CD4-positive, alpha-beta T cell treated with Interleukin-2 at 100 ng/mL for 4 hours (primary cell): Measurements from ENCODE around the gene NUP58.

Experiments
- DNase-seq: peaks from one replicate; pipeline ENCODE4 v3.0.0-alpha.2; 2020; ENCODE audit warnings: low spot score

Gene NUP58, protein sequence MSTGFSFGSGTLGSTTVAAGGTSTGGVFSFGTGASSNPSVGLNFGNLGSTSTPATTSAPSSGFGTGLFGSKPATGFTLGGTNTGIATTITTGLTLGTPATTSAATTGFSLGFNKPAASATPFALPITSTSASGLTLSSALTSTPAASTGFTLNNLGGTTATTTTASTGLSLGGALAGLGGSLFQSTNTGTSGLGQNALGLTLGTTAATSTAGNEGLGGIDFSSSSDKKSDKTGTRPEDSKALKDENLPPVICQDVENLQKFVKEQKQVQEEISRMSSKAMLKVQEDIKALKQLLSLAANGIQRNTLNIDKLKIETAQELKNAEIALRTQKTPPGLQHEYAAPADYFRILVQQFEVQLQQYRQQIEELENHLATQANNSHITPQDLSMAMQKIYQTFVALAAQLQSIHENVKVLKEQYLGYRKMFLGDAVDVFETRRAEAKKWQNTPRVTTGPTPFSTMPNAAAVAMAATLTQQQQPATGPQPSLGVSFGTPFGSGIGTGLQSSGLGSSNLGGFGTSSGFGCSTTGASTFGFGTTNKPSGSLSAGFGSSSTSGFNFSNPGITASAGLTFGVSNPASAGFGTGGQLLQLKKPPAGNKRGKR

GRCh38 chr13:25301347-25302113 lies at the start of gene NUP58:
Gene NUP58, plus strand, starts transcription at chr13:25301625. Its CDS starts 149 bp downstream, at chr13:25301774.
- peak; percentile 93 for DNase-seq

- DNase-seq, result no peak
These were observed 49.2 kb upstream of the NUP58 start for GRCh38 chr13:25252225-25252624.

DNA sequence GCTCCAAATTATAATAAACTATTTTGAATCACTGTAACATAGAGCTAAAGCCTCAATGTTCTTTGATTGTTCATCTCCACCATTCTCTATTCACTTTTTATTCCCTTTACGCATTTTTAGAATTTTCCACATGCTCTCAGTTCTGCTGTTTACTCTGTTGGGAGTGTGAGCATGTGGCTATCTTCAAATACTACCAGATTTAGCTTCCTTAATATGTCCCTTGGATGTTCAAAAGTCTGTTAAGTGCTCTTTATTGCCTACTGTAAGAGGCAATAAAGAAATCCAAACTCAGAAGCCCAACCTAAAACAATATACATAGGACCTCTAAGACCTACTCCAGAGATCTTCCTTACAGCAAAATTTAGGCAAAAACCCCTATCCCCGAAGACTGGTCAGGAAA lies 48.7 kb upstream of the NUP58 start:
- DNase-seq, result no peak

- no peak for DNase-seq
These were observed 47.7 kb upstream of the NUP58 start for GRCh38 chr13:25253702-25254101.

GRCh38 chr13:25262261-25262660 lies 39.2 kb upstream of the NUP58 start:
- DNase-seq, result no peak

DNA sequence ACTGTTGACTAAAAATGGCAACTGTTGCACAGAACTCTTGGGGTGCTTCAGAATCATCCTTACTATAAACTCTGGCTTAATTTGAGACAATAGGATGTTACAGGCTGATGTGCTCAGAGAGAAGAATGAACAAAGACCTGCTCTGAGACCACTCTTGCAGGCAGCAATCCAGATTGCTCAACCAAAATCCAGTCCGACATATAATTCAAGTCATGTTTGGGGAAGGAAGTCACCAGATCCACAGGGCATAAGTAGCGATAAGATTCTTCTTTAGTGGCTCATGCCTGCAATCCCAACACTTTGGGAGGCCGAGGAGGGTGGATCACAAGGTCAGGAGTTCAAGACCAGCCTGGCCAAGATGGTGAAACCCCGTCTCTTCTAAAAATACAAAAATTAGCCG lies 34.7 kb upstream of the NUP58 start:
- no peak for DNase-seq

GRCh38 chr13:25267715-25268114 lies 33.7 kb upstream of the NUP58 start:
- DNase-seq, result no peak

DNA sequence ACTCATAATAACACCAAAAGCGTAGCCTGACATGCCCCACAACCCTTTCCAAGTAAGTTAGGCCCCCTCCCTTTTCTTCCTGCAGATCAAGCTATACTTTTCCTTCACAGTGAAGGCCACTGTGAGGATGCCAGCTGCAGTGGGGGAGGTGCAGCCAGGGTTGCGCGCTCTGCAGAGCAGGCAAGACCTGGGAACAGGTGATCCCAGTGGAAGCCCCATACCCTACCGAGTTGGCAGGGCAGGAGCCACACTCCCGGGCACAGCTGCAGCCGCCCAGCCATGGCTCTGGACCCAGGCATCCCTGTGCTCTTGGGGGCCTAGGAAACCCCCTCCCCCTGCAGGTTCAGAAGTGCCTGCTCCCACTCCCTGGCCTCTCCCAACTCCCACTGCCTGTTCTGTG lies 32.9 kb upstream of the NUP58 start:
- DNase-seq, result no peak

- DNase-seq, result peak; percentile 20
These were observed 24.7 kb upstream of the NUP58 start for GRCh38 chr13:25276748-25277147.

DNA sequence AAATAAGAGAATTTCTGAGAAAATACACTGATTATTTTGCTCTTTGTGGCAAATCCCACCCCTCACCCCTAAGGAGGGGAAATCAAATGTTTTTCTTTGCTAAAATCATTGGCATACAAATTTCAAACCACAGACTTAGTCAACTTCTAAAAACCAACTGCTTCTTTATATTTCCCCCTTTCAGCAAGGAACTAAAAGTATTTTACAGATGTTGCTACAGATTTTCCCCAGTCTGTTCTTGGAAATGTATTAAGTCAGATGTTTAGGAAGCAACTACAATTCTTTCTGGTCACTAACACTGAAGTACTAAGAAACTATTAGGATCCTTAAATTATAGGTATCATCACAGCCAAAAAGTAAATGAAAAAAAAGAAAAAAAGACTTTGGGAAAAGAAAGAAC lies 21.0 kb upstream of the NUP58 start:
- no peak for DNase-seq

- DNase-seq, result no peak
These were observed 20.1 kb upstream of the NUP58 start for GRCh38 chr13:25281193-25281934.

- no peak for DNase-seq
These were observed 19.5 kb upstream of the NUP58 start for GRCh38 chr13:25281935-25282332.

- DNase-seq, result peak; percentile 35
These were observed 15.0 kb upstream of the NUP58 start for GRCh38 chr13:25286308-25286968.

DNA sequence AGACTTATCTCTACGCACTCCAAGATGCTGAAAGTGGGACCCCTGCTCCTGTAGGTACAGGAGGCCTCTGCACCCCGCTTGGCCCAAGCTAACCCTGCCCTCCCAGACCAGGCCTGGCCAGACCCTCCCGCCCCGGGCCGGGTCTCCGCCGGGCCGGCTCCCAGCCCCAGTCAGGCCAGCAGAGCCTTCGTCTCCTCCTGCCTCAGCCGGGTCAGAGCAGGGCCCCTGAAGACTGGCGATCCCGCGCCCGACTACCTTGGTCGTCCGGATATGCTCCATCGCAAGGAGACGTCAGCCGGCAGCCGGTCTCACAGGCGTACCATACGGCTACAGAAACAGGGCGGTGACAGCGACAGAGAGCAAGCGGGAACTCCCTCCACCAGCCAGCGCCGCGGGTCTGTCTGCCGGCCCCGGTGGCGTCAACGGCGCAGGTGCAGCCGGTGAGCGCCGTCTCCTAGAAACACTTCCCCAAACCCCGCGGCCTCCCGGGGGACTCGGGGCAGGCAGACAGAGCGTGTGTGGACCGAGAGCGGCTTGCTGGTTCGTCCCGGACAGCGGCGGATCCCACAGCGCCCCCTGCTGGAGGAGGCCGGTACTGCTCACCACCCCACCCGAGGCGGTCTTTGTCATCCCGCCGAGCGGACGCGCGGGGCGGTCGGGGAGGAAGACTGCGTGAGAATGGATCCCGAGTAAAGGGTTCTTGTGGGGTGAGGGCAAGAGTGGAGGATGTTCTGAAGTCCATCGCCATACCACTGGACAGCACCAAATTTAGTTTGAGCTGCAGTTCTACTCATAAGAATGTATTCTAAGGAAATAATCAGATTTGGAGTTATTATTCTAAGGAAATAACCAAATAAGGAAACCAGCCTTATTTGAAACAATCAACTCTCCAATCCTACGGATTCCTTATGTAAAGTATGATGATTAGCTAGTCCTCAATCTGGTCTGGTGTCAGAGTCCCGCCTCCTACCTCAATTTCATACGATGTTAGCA lies 14.2 kb upstream of the NUP58 start, which contains the start of gene MTMR6:
Gene MTMR6 (minus strand): TSS at position 520 of the 993 bp plus-strand sequence. CDS start 241 bp downstream, at position 279.
- peak; percentile 94 for DNase-seq

DNA sequence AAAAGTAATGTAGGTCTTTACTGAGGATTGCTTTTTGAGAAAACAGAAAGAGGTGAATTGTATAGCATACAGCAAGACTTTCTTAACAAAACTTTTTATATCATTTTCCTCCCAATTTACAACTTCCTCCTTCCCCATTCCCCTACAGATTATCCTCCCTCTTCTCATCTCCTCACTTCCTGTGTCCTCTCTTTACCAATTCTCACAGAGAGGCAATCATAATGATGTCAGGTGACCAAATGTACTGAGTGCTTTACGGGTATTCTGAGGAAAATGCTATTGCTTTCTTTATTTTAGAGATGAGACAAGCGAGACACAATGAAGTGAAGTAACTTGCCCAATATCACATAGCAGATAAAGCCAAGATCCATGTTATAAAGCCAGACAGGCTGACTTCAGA lies 12.5 kb upstream of the NUP58 start:
- DNase-seq, result no peak

GRCh38 chr13:25291691-25292090 lies 9.7 kb upstream of the NUP58 start:
- no peak for DNase-seq

- peak; percentile 37 for DNase-seq
These were observed 9.1 kb upstream of the NUP58 start for GRCh38 chr13:25292301-25292700.

DNA sequence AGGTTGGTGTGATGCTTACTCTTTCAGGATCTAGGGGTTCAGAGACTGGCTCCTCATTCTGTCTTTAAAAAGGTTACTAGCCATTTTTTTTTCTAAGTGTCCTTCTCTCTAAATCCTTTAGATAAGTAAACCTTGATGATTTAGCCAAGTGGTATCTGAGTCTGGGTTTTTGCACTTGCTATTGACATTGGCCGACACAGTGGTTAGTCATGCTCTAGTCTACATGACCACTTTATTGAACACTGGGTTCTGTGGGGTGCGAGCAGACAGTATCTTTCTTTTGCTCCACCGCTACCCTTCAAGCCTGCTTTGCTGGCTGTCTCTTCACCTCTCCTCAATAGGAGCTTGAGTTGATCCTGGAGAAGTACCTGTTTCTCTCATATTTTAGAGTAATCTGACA lies 6.2 kb upstream of the NUP58 start:
- no peak for DNase-seq

- DNase-seq, result no peak
These were observed 5.7 kb upstream of the NUP58 start for GRCh38 chr13:25295701-25296100.

DNA sequence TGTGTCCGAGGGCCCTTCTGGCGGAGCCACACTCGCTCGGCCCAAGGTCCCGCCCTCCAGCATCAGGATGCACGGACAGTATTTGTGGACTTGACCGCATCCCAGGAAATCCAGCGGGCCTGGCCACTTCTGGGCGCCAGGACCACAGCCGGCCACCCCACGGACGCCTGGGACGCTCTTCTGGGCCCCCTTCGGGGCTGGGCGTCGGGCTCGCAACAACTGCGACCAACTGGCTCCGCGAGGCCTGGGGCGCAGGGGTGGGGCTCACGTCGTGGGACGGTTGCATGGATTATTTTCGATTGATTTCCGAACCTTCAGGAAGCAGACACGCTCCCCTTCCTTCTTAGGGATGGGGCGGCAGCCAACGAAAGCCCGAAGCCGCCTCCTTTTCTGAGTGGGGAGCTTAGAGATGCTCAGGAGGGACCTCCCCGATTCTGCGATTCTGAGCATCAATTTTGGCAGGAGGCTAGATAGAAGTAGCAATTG lies 521 bp upstream of the NUP58 start:
- no peak for DNase-seq
